ENCODE measurements around the gene TMEM183A. TPM values are rescaled to one million over a fixed set of nuclear protein-coding genes. Genes with fewer than 3 reads are reported as not detected.

Gene TMEM183A
- total and polyA plus RNA-seq, 2 of the 4 experiments (the other 2 are of a cell fraction) = 56.8 to 63.1 TPM

DNA sequence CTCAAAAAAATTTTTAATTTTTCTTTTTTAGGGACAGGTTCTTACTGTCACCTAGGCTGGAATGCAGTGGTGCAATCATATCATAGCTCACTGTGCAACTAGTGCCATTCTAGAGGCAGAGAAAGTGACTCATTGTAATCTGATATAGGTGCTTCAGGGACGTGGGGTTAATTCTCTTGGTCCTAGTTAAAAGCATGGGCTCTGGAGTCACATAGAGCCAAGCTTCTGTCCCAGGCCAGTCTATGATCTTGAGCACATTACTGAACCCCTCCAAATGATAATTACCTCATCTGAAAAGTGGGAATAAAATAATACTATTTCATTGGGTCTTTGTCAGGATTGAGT is 47.9 kb upstream of the TMEM183A start:
- H4K20me1 ChIP-seq (ENCODE audit: insufficient read depth, low read length) = peaks cover 13% of the 10 kb centered on the region; the same call in 1 of the 2 replicates
- TF ChIP-seq NFE2L2 (IDR thresholded peaks at IDR 0.05; ENCODE audit: low read depth, low read length) (no peak), CEBPB (IDR thresholded peaks at IDR 0.05; ENCODE audit: low read depth, low read length) (peak; percentile 93), CHD1 (IDR thresholded peaks at IDR 0.05; ENCODE audit: low read depth, low read length) (no peak), FOS (IDR thresholded peaks at IDR 0.05; ENCODE audit: low read depth, low read length) (peak; percentile 67; the same call in 1 of the 2 replicates)
- WGBS, 2 experiments (ENCODE audit: extremely low coverage in 2 of 2, insufficient read length in 1 of 2) = no CpG with 5 or more reads among the region's 1 CpG
- no peak overlapping the region for H3K23ac ChIP-seq (ENCODE audit: low read depth, low read length)
- H4K91ac ChIP-seq (ENCODE audit: insufficient read depth, low read depth, low read length) = no peak overlapping the region
- H2BK120ac ChIP-seq (ENCODE audit: low read depth, low read length) = no peak overlapping the region
- no peak overlapping the region for H2AK5ac ChIP-seq (ENCODE audit: low read depth, low read length)
- peaks cover 10% of the 10 kb centered on the region for H3K9me1 ChIP-seq (ENCODE audit: insufficient read depth, low read length)
- no peak overlapping the region for H3K56ac ChIP-seq (ENCODE audit: extremely low read depth, insufficient read depth, low read length)
- peaks cover 9% of the 10 kb centered on the region for H3K4me1 ChIP-seq (ENCODE audit: control insufficient read depth, insufficient read depth, low read length)
- dilution Hi-C loops (cut with HindIII; ENCODE audit: low sequenced_read_pairs, unreplicated experiment) (no loop called here), intact Hi-C loops (cut with micrococcal nuclease) (no loop called here), in situ Hi-C loops (cut with MboI; ENCODE audit: low sequenced_read_pairs) (no loop called here)
- BruUV-seq (replicated peaks) = no TSS peak
- H2AFZ ChIP-seq (replicated peaks; ENCODE audit: low read length, poor library complexity) = no peak overlapping the region
- H4K5ac ChIP-seq (ENCODE audit: low read depth, low read length) = no peak overlapping the region
- no peak overlapping the region for H3K14ac ChIP-seq (replicated peaks; ENCODE audit: low read depth, low read length)
- no peak overlapping the region for H3K9ac ChIP-seq (ENCODE audit: low read depth, low read length)
- CTCF ChIA-PET = no interaction called here
- no peak overlapping the region for H2AK9ac ChIP-seq (replicated peaks; ENCODE audit: low read depth, low read length, poor library complexity)
- H3K4me3 ChIP-seq (ENCODE audit: insufficient read depth, low read depth, low read length) = no peak overlapping the region
- no peak overlapping the region for H3K27ac ChIP-seq (ENCODE audit: insufficient read depth, low read length)
- H2BK20ac ChIP-seq (ENCODE audit: low read depth, low read length) = no peak overlapping the region
- no peak overlapping the region for H3K4ac ChIP-seq (ENCODE audit: low read depth, low read length)
- no peak overlapping the region for H2BK15ac ChIP-seq (ENCODE audit: low read depth, low read length)
- ATAC-seq (ENCODE audit: low read depth) (peak; percentile 22), DNase-seq (peak; percentile 74)
- H3K4me2 ChIP-seq (ENCODE audit: low read depth, low read length) = no peak overlapping the region
- H3K27me3 ChIP-seq (ENCODE audit: control insufficient read depth, insufficient read depth, low read length) = no peaks in the 10 kb centered on the region
- no peaks in the 10 kb centered on the region for H3K9me3 ChIP-seq (ENCODE audit: control insufficient read depth, insufficient read depth, low read length)
- H4K8ac ChIP-seq (ENCODE audit: low read depth in 2 of 2, low read length in 2 of 2) = no peak overlapping the region
- H3K79me1 ChIP-seq (ENCODE audit: low read depth in 1 of 2, low read length in 2 of 2) = peaks cover 11 to 41% of the 10 kb centered on the region in 2 experiments
- H3K36me3 ChIP-seq (ENCODE audit: control insufficient read depth, insufficient read depth, low read length) = peaks cover 8% of the 10 kb centered on the region
- POLR2A ChIA-PET (ENCODE audit: unreplicated experiment) = no interaction called here
- no peak overlapping the region for H2BK5ac ChIP-seq (ENCODE audit: low read depth, low read length, poor library complexity, severe bottlenecking)
- H3K18ac ChIP-seq (ENCODE audit: low read depth, low read length) = no peak overlapping the region
